Heart right ventricle (tissue), 16 donors: ENCODE results near the gene COL4A2. TPM values are rescaled to one million over a fixed set of nuclear protein-coding genes. Genes with fewer than 3 reads are reported as not detected.

Experiments used
- ATAC-seq, 8 donors: fragments of 200-7000 bp; cut with Tn5 transposase; one replicate each; pipeline ENCODE4 v1.9.1; 2020; ENCODE audit warnings: mild to moderate bottlenecking in 8 of 8, moderate library complexity in 8 of 8, moderate number of reproducible peaks in 1 of 8
- DNase-seq, 2 donors: peaks; one replicate each; pipeline ENCODE4 v3.0.0-alpha.2; 2020
- H3K27ac ChIP-seq, 10 donors: fragments of 200-600 bp; sonication (generic) in 2 of 10; one replicate each; pipeline versions ENCODE4 v1.5.0 to v1.8.0; 2020 to 2022; ENCODE audit warnings: mild to moderate bottlenecking in 3 of 10
- H3K27me3 ChIP-seq, 7 donors: fragments of 200-600 bp; one replicate each; pipeline ENCODE4 v1.8.0; 2021 to 2022; ENCODE audit warnings: mild to moderate bottlenecking in 2 of 7
- H3K36me3 ChIP-seq, 9 donors: fragments of 200-600 bp; sonication (generic) in 1 of 9; one replicate each; pipeline versions ENCODE4 v1.5.0 to v1.8.0; 2020 to 2022; ENCODE audit warnings: mild to moderate bottlenecking in 2 of 9
- H3K4me1 ChIP-seq, 9 donors: fragments of 200-600 bp; sonication (generic) in 1 of 9; one replicate each; pipeline versions ENCODE4 v1.5.0 to v1.8.0; 2020 to 2022; ENCODE audit warnings: mild to moderate bottlenecking in 4 of 9
- H3K4me3 ChIP-seq, 10 donors: fragments of 200-600 bp; sonication (generic) in 2 of 10; one replicate each; pipeline versions ENCODE4 v1.5.0 to v1.8.0; 2020 to 2022; ENCODE audit warnings: mild to moderate bottlenecking in 7 of 10, moderate library complexity in 2 of 10
- H3K9me3 ChIP-seq, 11 donors: fragments of 200-600 bp in 10 of 11; sonication (generic) in 2 of 11; one replicate each; pipeline versions ENCODE4 v1.5.0 to v1.8.0; 2013 to 2022; ENCODE audit warnings: mild to moderate bottlenecking in 2 of 11, control low read depth in 1 of 11, moderate library complexity in 1 of 11
- CTCF ChIP-seq, 9 donors: fragments of 200-600 bp; sonication (generic) in 2 of 9; IDR thresholded peaks; one replicate each; pipeline versions ENCODE4 v1.5.0 to v1.8.0; 2021 to 2022; ENCODE audit warnings: antibody characterized with exemption in 9 of 9, mild to moderate bottlenecking in 5 of 9, moderate library complexity in 1 of 9
- WGBS, 2 donors: extraction: QIAGEN DNeasy Blood & Tissue Kit; methylation state at CpG; one replicate each; pipeline ENCODE4 v1.1.7; 2013; ENCODE audit warnings: inconsistent platforms in 1 of 2; 5-methylcytosine and 5-hydroxymethylcytosine counted together
- intact Hi-C, 10 donors: fragments of 100-400 bp; cut with DNase I; formaldehyde crosslinking; loops; one replicate each; pipeline versions ENCODE4 v1.11.1 to v1.14.2; 2022
- polyA plus RNA-seq, 2 donors: library from polyadenylated mRNA; stranded (reverse); fragments of 200-250 nt; gene quantifications; one replicate each; pipeline ENCODE4 v1.2.3, GENCODE V29; 2013
- total RNA-seq, 10 donors: library from RNA; stranded (reverse); fragmentation: NEBNext Ultra II Directional in 3 of 10; extraction: Animal tissue kit (Norgen Biotek cat#: 25700) in 3 of 10; gene quantifications; one replicate each; pipeline versions ENCODE4 v1.2.1 to v1.2.4, GENCODE V29; 2021 to 2023
- donor health status: Arrhythmogenic right ventricular cardiomyopathy.
- donor health status: ischemic (EF 13 %, LVEDD 7.1; RV severe dilation, severe dysfunction).
- donor health status: healthy with polysubstance abuse.
- donor health status: DM: no; HTN: yes; CAD: no.
- donor health status: DM: no; HTN: no; CAD: no.
- donor health status: ischemic (EF 25% LVEDD 6.9; RV normal size, moderate dysfunction).
- donor health status: ischemic (EF 25% LVEDD 5.7; RV mildly dilated, moderate dysfunction).
- donor health status: healthy.
- donor health status: DM: yes; HTN: yes; CAD: no.
- donor health status: Ischemic cardiomyopathy.
- donor health status: ischemic (EF 35%, LVEDD 5.7; RV mildly dilated, moderate dysfunction).
- donor health status: nonischemic (EF 11% LVEDD 7.7; RV severe dilation, severe dysfunction).
- donor health status: DM: yes; HTN: yes; CAD: no.
- donor health status: PGD.
- donor health status: ischemic (EF 29% LVEDD 5.4; RV normal size, mild dysfunction).
- donor health status: nonischemic (EF 23%, LVEDD 6.1; RV moderate dilation, normal function).

The COL4A2 gene
- total and polyA plus RNA-seq, 12 donors: 81.7 to 301 (median 128) TPM

- ATAC-seq (no peak), DNase-seq (no peak)
- WGBS, 2 donors: 92 to 93% methylated on average over 7 of the region's 7 CpGs
- intact Hi-C loops: no loop called here
- Histone ChIP-seq H3K27ac (peak overlapping the region in 3 of 10 donors; percentile 13 to 87 (median 26)), H3K9me3 (peaks cover 0 to 12% (median 0%) of the 10 kb centered on the region in 11 donors), H3K27me3 (no peaks in the 10 kb centered on the region), H3K36me3 (peaks cover 0 to 20% (median 3%) of the 10 kb centered on the region in 9 donors), H3K4me1 (peaks cover 10 to 63% (median 29%) of the 10 kb centered on the region in 9 donors), H3K4me3 (no peak overlapping the region)
- TF ChIP-seq CTCF (IDR thresholded peaks at IDR 0.05): no peak
Measured at GRCh38 chr13:110519506-110519905, 212.4 kb downstream of the COL4A2 start.

- no peak for TF ChIP-seq CTCF (IDR thresholded peaks at IDR 0.05)
- H3K4me3 ChIP-seq: no peak overlapping the region
- peaks cover 16 to 75% (median 36%) of the 10 kb centered on the region in 9 donors for H3K4me1 ChIP-seq
- H3K36me3 ChIP-seq: peaks cover 0 to 10% (median 3%) of the 10 kb centered on the region in 9 donors
- peaks cover 0 to 1% (median 0%) of the 10 kb centered on the region in 11 donors for H3K9me3 ChIP-seq
- H3K27ac ChIP-seq: peak overlapping the region; percentile 49 to 87 (median 76)
- intact Hi-C loops: loop anchor here in 2 of 10 donors (5.0 kb wide), 1 partner anchor 42 kb away; the partner anchor contains the start of gene RAB20 (in 2 of the 2)
- DNase-seq (peak; percentile 71 to 75), ATAC-seq (peak; percentile 37 to 75 (median 62))
- no peaks in the 10 kb centered on the region for H3K27me3 ChIP-seq
- WGBS, 2 donors: 57 to 59% methylated on average over 16 of the region's 16 CpGs
Measured at GRCh38 chr13:110520431-110521295, 213.6 kb downstream of the COL4A2 start.

GRCh38 chr13:110521296-110521680, 214.2 kb downstream of the COL4A2 start:
- WGBS, 2 donors: 62 to 65% methylated on average over 10 of the region's 10 CpGs
- no peaks in the 10 kb centered on the region for H3K27me3 ChIP-seq
- peaks cover 0 to 10% (median 3%) of the 10 kb centered on the region in 9 donors for H3K36me3 ChIP-seq
- no peaks in the 10 kb centered on the region for H3K9me3 ChIP-seq
- DNase-seq (no peak), ATAC-seq (no peak)
- H3K4me3 ChIP-seq: no peak overlapping the region
- no peak for TF ChIP-seq CTCF (IDR thresholded peaks at IDR 0.05)
- intact Hi-C loops: loop anchor here in 2 of 10 donors (5.0 kb wide), 1 partner anchor 41 kb away; the partner anchor contains the start of gene RAB20 (in 2 of the 2)
- peak overlapping the region; percentile 49 to 87 (median 76) for H3K27ac ChIP-seq
- peaks cover 16 to 80% (median 36%) of the 10 kb centered on the region in 9 donors for H3K4me1 ChIP-seq

- DNase-seq: no peak
- intact Hi-C loops: loop anchor here in 2 of 10 donors (5.0 kb wide), 1 partner anchor 40 kb away; the partner anchor contains the start of gene RAB20 (in 2 of the 2)
- Histone ChIP-seq H3K4me1 (peaks cover 17 to 87% (median 41%) of the 10 kb centered on the region in 9 donors), H3K27ac (peak overlapping the region in 6 of 10 donors; percentile 68 to 87 (median 79)), H3K27me3 (no peaks in the 10 kb centered on the region), H3K9me3 (no peaks in the 10 kb centered on the region), H3K4me3 (no peak overlapping the region), H3K36me3 (peaks cover 0 to 10% (median 3%) of the 10 kb centered on the region in 9 donors)
- TF ChIP-seq CTCF (IDR thresholded peaks at IDR 0.05): no peak
- no peak for ATAC-seq
- WGBS, 2 donors: 86 to 92% methylated on average over 7 of the region's 7 CpGs
Measured at GRCh38 chr13:110521946-110522345, 214.9 kb downstream of the COL4A2 start.
